GM23248 (cell line): Measurements from ENCODE around the gene ARL4C.

ENCODE experiments used
- EZH2 ChIP-seq: fragments of 200-600 bp; sonication (generic); IDR thresholded peaks from 2 replicates; pipeline ENCODE4 v1.6.1; 2018; ENCODE audit warnings: antibody characterized with exemption, mild to moderate bottlenecking; ENCODE audit not compliant: insufficient read depth, poor library complexity, severe bottlenecking
- EZH2phosphoT487 ChIP-seq: fragments of 200-600 bp; sonication (generic); IDR thresholded peaks from 2 replicates; pipeline ENCODE4 v1.6.1; 2018; ENCODE audit warnings: antibody characterized with exemption, moderate library complexity, mild to moderate bottlenecking, low read depth; ENCODE audit not compliant: insufficient read depth

GRCh38 chr2:234479465-234479864 lies 17.4 kb downstream of the ARL4C start:
- TF ChIP-seq EZH2 (no peak), EZH2phosphoT487 (no peak)
